GM12878 (cell line): Measurements from ENCODE around the gene ANO9. TPM values are rescaled to one million over a fixed set of nuclear protein-coding genes. Genes with fewer than 3 reads are reported as not detected.

Experiments used
- BCL11A ChIP-seq: IDR thresholded peaks from 2 replicates; pipeline ENCODE4 v1.6.1; 2011; ENCODE audit warnings: low read depth, low read length
- CHD2 ChIP-seq: IDR thresholded peaks from 2 replicates; pipeline ENCODE4 v1.6.1; 2011; ENCODE audit warnings: low read depth, low read length, improper control_type of control experiment, borderline replicate concordance
- E4F1 ChIP-seq: fragments of 450-650 bp; IDR thresholded peaks from 2 replicates; pipeline ENCODE4 v1.6.1; 2018; ENCODE audit warnings: borderline replicate concordance, mild to moderate bottlenecking; ENCODE audit not compliant: partially characterized antibody
- EZH2 ChIP-seq: IDR thresholded peaks from 2 replicates; pipeline ENCODE4 v1.6.1; 2012; ENCODE audit warnings: low read depth, mild to moderate bottlenecking, control low read depth, inconsistent platforms, low read length, borderline replicate concordance; ENCODE audit not compliant: control insufficient read depth
- FOS ChIP-seq: IDR thresholded peaks from 3 replicates; pipeline ENCODE4 v1.6.1; 2011; ENCODE audit warnings: borderline replicate concordance; ENCODE audit not compliant: insufficient read length; ENCODE audit errors: extremely low read depth
- GABPA ChIP-seq: IDR thresholded peaks from 2 replicates; pipeline ENCODE4 v1.6.1; 2014; ENCODE audit warnings: antibody characterized with exemption, low read depth, mild to moderate bottlenecking, inconsistent platforms
- IKZF1 ChIP-seq: fragments of 450-650 bp; conservative IDR thresholded peaks from 2 replicates; pipeline ENCODE4 v1.6.1; 2017; ENCODE audit warnings: antibody characterized with exemption, mild to moderate bottlenecking
- IRF4 ChIP-seq: IDR thresholded peaks from 2 replicates; pipeline ENCODE4 v1.6.1; 2011; ENCODE audit warnings: low read depth, low read length
- MEF2A ChIP-seq: IDR thresholded peaks from 2 replicates; pipeline ENCODE4 v1.6.1; 2011; ENCODE audit warnings: low read depth, mild to moderate bottlenecking, low read length, moderate library complexity; ENCODE audit not compliant: insufficient read depth
- PRDM15 ChIP-seq: fragments of 450-650 bp; formaldehyde crosslinking; IDR thresholded peaks from 2 replicates; pipeline ENCODE4 v1.4.0; 2020; ENCODE audit warnings: mild to moderate bottlenecking, moderate library complexity
- RAD21 ChIP-seq: IDR thresholded peaks from 2 replicates; pipeline ENCODE4 v1.6.1; 2011; ENCODE audit warnings: mild to moderate bottlenecking, low read depth, low read length, moderate library complexity; ENCODE audit not compliant: insufficient read depth
- REST ChIP-seq: IDR thresholded peaks from 2 replicates; pipeline ENCODE4 v1.6.1; 2012; ENCODE audit warnings: mild to moderate bottlenecking, low read depth, low read length
- SMARCA5 ChIP-seq: fragments of 450-650 bp; IDR thresholded peaks from 2 replicates; pipeline ENCODE4 v1.6.1; 2017; ENCODE audit warnings: mild to moderate bottlenecking
- SP1 ChIP-seq: IDR thresholded peaks from one replicate; pipeline ENCODE4 v1.6.1; 2011; ENCODE audit warnings: low read depth, low read length
- TCF12 ChIP-seq: IDR thresholded peaks from 2 replicates; pipeline ENCODE4 v1.6.1; 2011; ENCODE audit warnings: low read depth, mild to moderate bottlenecking, low read length
- TCF7 ChIP-seq: IDR thresholded peaks from 2 replicates; pipeline ENCODE4 v1.6.1; 2014; ENCODE audit warnings: antibody characterized with exemption, borderline replicate concordance
- YY1 ChIP-seq: IDR thresholded peaks from 2 replicates; pipeline ENCODE4 v1.6.1; 2011; ENCODE audit warnings: low read depth, mild to moderate bottlenecking, low read length
- ZSCAN29 ChIP-seq: fragments of 450-650 bp; IDR thresholded peaks from 2 replicates; pipeline ENCODE4 v1.6.1; 2017; ENCODE audit warnings: mild to moderate bottlenecking, moderate library complexity
- polyA plus RNA-seq, 11 experiments: library from polyadenylated mRNA; depleted of rRNA in 4 of 11; unstranded in 6 of 11; stranded (reverse) in 5 of 11; fragments of >200 nt; fragmentation: Nextera tagmentation in 4 of 11; fragmentation: Illumina TruSeq in 1 of 11; extraction: Ambion mirVana in 4 of 11; extraction: Trizol in 1 of 11; gene quantifications; 1 replicate in 1 of 11; 2 replicates in 10 of 11; pipeline versions ENCODE4 v1.2.1 to v1.2.3, GENCODE V29; 2011 to 2016; ENCODE audit warnings: inconsistent platforms in 2 of 11, missing spikeins in 2 of 11, low read depth in 1 of 11
- total RNA-seq, 4 experiments: library from RNA; depleted of rRNA in 3 of 4; stranded (reverse); fragments of >200 nt in 3 of 4; fragmentation: Illumina TruSeq in 1 of 4; extraction: Trizol in 1 of 4; gene quantifications; 2 replicates each; pipeline versions ENCODE4 v1.2.1 to v1.2.3, GENCODE V29; 2013 to 2021

Gene ANO9
- total and polyA plus RNA-seq, 10 of the 15 experiments (the other 5 are each of a cell fraction or from before 2014, with no cell fraction given) = 0.21 to 42.3 (median 12.0) TPM

- no peak for TF ChIP-seq PRDM15 (CRISPR knock-in tag)
- TF ChIP-seq SMARCA5 = 0 out of 2 replicates have a peak, but pooled peaks have one; percentile 37
- no peak for TF ChIP-seq BCL11A
- TF ChIP-seq TCF12 = 0 out of 2 replicates have a peak, but pooled peaks have one; percentile 48
- TF ChIP-seq EZH2 = no peak
- TF ChIP-seq ZSCAN29 = no peak
- peak; percentile 37; the same call in 1 of the 2 replicates for TF ChIP-seq RAD21
- TF ChIP-seq SP1 = peak; percentile 49
- TF ChIP-seq IRF4 = no peak
- TF ChIP-seq IKZF1 = 0 out of 2 replicates have a peak, but pooled peaks have one; percentile 30
- TF ChIP-seq E4F1 = no peak
- TF ChIP-seq GABPA = no peak
- 0 out of 2 replicates have a peak, but pooled peaks have one; percentile 13 for TF ChIP-seq YY1
- TF ChIP-seq CHD2 = no peak
- TF ChIP-seq REST = no peak
- no peak for TF ChIP-seq FOS
- TF ChIP-seq MEF2A = no peak
- TF ChIP-seq TCF7 = no peak
Measured at GRCh38 chr11:406796-407650, 34.8 kb downstream of the ANO9 start (continued).
